NCI-H2171 treated with DMSO at 0.1 percent for 48 hours (cell line): ENCODE data around the gene CLIC4.
"Not testable (repeated sequence)": the region's sequence is repeated elsewhere in the genome, so short reads cannot be mapped to it uniquely, and the experiment has no call there.

Experiments used
- DNase-seq: peaks from one replicate; lab custom pipeline; 2025; lab: John Stamatoyannopoulos, UW

Gene CLIC4

DNA sequence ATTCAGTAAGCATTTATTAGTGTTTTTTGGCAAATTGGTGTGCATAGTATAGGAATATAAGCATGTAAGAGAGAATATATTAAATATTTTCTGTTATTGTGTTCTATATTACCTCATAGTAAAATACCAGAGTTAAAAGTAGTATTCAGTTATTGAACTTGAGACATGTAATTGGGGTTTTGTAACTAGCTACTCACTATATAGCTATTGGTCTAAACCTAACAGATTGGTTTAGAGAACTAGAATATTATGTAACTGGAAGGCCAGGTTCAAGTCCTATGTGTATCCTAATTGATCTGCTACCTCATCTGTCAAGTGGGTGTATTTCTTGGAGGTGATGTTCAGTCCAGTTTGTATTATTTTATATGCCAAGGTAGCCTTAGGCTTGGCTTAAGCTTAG lies 26.3 kb downstream of the CLIC4 start:
- DNase-seq = no peak

- DNase-seq = no peak
Measured at GRCh38 chr1:24773618-24774017, 28.4 kb downstream of the CLIC4 start.

DNA sequence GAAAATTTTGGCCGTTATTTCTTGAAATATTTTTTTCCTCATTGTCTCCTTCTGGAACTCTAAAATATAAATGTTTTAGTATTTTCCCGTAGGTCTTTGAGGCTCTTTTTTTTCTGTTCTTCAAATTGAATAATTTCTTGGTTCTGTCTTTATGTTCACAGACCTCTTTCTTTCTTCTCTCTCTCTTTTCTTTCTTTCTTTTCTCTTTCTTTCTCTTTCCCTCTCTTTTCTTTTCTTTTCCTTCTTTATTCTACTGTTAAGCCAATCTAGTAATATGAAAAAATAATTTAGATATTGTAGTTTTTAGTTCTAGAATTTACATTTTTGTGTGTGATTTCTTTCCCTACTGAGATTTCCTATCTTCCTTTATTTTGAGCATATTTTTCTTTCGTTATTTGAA lies 30.1 kb downstream of the CLIC4 start:
- DNase-seq = no peak

GRCh38 chr1:24775916-24776315 lies 30.7 kb downstream of the CLIC4 start:
- no peak for DNase-seq

DNA sequence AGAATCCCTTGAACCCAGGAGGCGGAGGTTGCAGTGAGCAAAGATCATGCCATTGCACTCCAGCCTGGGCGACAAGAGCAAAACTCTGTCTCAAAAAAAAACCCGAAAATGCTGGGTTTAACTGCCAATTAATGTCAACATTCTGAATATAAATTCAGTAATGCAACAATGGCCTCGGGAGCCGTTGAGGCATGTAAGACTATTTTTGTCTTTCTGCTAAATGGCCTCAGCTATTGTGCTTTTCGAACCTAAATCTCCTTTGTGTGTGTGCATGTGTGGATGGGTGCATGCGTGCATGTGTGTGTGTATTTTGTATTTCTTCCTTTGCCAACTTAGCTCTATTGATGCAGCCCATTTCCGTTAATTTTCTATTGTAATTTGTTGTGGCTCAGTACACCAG lies 31.6 kb downstream of the CLIC4 start:
- no peak for DNase-seq

GRCh38 chr1:24778141-24778540 lies 32.9 kb downstream of the CLIC4 start:
- no peak for DNase-seq

- DNase-seq = not testable (repeated sequence)
Measured at GRCh38 chr1:24779199-24779598, 34.0 kb downstream of the CLIC4 start.

GRCh38 chr1:24779689-24780464 lies 34.6 kb downstream of the CLIC4 start:
- no peak for DNase-seq

DNA sequence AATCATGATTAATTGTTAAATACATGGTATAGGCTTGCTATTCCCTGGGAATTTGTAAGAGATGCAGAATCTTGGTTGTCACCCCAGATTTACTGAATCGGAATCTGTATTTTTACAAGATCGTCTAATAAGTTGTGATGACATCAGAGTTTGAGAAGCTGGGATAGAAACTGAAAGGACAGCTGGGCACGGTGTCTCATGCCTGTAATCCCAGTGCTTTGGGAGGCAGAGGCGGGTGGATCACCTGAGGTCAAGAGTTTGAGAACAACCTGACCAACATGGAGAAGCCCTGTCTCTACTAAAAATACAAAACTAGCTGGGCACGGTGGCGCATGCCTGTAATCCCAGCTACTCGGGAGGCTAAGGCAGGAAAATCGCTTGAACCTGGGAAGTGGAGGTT lies 35.4 kb downstream of the CLIC4 start:
- not testable (repeated sequence) for DNase-seq

- DNase-seq = no peak
Measured at GRCh38 chr1:24782689-24783088, 37.4 kb downstream of the CLIC4 start.

- DNase-seq = no peak
Measured at GRCh38 chr1:24783713-24784112, 38.5 kb downstream of the CLIC4 start.

- no peak for DNase-seq
Measured at GRCh38 chr1:24786191-24786590, 40.9 kb downstream of the CLIC4 start.

DNA sequence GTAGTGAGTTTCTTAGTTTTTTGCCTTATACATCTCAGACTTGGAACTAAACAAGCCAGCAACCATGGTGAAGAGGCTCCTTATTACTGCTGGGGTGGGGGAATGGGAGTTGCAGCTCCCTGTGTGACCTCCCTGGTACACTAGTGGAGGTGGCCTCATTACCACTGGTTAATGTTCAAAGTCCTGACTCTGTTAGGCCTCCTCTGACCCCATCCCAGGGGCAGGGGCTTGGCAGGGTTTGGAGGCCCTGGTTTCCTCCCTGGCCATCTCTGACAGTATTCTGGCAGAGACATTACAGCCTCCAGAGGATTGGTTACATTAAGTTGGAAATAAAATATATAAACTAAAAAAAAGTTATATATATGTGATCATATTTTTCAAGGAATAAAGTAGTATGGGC lies 45.2 kb downstream of the CLIC4 start:
- no peak for DNase-seq

GRCh38 chr1:24793447-24794129 lies 48.3 kb downstream of the CLIC4 start:
- no peak for DNase-seq

- DNase-seq = not testable (repeated sequence)
Measured at GRCh38 chr1:24794130-24794502, 48.9 kb downstream of the CLIC4 start.

DNA sequence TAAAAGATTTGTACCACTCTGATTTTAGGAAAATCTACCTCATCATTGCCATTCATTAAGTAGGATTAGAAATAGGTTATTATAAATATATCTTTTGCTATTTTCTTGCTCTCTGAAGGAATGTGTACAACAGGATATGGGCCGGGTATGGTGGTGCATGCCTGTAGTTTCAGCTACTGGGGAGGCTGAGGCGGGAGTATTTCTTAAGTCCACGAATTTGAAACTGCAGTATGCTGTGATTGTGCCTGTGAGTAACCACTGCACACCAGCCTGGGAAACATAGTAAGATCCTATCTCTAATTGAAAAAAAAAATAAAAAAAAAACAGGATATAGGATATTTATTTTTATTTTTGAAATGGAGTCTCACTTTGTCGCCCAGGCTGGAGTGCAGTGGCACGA lies 50.0 kb downstream of the CLIC4 start:
- DNase-seq = no peak

- DNase-seq = no peak
Measured at GRCh38 chr1:24796524-24796923, 51.3 kb downstream of the CLIC4 start.

GRCh38 chr1:24799242-24799641 lies 54.0 kb downstream of the CLIC4 start:
- not testable (repeated sequence) for DNase-seq

- DNase-seq = no peak
Measured at GRCh38 chr1:24801176-24801575, 55.9 kb downstream of the CLIC4 start.

DNA sequence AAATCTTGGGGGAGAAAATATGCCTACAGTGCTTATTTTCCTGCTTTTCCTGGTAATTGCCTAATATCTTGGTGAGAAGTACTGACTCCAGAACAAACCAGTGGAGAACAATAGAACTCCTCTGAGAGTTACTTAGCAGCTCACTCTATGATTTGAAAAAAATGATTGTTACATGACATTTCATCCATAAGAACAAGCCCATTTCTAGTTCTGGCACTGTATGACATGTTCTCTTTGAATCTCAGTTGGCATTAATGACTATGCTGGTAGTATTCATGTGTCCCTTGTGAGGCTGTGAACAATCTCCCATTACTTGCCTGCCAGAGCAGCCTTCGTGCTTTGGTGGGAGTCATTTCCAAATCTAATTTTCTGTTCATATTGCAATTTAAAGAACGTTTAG lies 58.0 kb downstream of the CLIC4 start:
- no peak for DNase-seq

GRCh38 chr1:24803987-24804530 lies 58.8 kb downstream of the CLIC4 start:
- no peak for DNase-seq

- DNase-seq = no peak
Measured at GRCh38 chr1:24805534-24806301, 60.5 kb downstream of the CLIC4 start.

- no peak for DNase-seq
Measured at GRCh38 chr1:24806588-24806987, 61.3 kb downstream of the CLIC4 start.
